Fibroblast of skin of left biceps (primary cell): ENCODE measurements around the gene DPF1.
"Not testable (repeated sequence)": the region's sequence is repeated elsewhere in the genome, so short reads cannot be mapped to it uniquely, and the experiment has no call there.

ENCODE experiments used
- DNase-seq, 2 experiments: peaks; one replicate each; pipeline ENCODE4 v3.0.0-alpha.2; 2013; ENCODE audit warnings: low read depth in 2 of 2

The DPF1 gene

GRCh38 chr19:38224014-38224862 is at the start of gene DPF1:
Gene DPF1 (minus strand): TSS chr19:38224222. CDS start chr19:38224142, 80 bp downstream.
- no peak for DNase-seq

- no peak for DNase-seq
These were observed 49.5 kb upstream of the DPF1 start for GRCh38 chr19:38273499-38273898.

DNA sequence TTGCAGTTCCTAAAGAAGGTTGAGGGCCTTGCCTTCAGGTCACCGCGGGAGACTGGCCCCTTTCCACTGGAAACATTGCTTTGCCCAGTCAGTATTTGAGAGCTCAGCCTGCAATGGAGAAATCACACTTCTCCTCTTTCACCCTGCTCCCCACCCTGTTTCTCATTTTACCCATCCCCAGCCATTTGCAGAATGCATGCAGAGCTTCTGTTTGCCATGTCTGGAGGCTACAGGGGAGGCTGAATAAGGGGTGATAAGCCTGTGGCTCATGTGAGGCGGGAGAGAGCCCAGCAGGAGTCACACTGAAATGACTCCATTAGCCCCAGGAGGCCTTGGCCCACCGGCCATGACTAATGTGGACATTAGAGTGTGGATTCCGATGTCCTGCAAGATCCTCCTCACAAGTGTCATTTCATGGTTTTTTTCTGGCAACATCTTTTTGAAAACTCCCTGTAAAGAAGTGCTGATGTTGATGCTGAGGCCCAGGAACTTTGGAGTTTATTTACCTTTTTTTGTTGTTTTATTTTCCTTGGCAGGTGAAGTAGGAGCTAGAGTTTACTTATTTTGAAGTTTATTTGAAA is 46.7 kb upstream of the DPF1 start:
- DNase-seq: no peak

- DNase-seq: no peak
These were observed 44.5 kb upstream of the DPF1 start for GRCh38 chr19:38268539-38268938.

DNA sequence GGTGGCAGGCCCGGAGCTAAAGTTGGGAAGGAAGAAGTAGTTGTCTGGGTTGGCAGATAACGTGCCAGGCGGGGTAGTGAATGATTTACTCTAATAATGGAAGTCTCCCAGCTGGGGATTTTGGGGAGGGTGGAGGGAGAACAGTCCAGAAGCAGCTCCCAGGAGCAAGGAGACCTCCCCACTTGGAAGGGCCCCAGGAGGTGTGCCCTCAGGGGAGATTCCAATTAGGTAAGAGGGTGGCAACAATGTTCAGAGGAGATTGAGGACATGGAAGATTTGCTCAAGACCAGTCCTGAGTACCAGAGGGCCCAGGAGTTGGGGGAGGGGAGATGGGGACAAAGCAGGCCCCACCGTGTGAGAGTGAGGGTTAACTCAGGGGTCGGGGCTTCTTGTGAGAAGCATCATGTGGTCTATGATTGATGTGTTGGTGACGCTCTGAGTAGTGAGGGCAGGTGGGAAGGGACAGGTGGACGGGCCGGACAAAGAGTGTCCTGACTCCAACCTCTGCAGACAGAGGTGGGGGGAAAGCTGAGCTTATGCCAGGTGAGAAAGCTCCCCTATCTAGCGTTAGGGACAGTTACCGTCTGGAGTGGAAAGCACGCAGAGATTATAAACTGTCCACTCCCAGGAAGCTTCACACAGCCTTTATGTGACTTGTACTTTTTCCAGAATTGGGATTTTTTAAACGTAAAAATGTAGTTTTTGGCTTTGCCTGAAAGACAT is 43.9 kb upstream of the DPF1 start:
- DNase-seq: no peak

GRCh38 chr19:38266981-38267597 is 43.1 kb upstream of the DPF1 start:
- DNase-seq: no peak

GRCh38 chr19:38265921-38266429 is 42.0 kb upstream of the DPF1 start:
- DNase-seq: no peak

DNA sequence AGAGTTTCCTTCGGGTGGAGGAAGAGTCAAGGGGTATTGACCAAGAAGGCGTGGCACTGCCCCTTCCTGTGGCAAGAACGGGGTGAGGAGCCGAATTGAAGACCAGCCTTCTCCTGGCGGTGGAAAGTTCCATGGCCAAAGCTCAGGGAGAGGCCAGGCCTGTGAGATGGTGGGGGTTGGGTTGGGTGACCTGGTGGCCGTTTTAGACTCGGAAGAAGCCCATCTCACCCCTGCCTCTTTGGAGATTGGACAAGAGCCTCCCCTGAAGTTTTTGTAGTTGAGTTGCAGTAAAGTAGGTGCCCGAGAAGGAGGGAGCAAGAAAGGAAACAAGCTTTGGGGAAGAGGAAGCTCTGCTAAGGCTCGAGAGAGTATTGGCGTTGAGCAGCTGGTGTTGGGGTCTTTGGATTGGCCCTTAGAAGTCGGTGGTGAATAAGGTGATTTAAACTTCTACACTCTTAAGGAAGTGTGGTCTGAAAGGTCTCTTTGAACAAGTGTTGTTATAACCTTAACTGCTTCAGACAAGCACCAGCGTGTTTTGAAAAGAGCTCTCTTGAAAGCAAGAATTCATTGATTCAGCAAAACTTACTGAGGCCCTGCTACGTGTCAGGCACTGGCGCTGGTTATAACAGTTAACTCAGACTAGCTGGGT is 41.3 kb upstream of the DPF1 start:
- DNase-seq: no peak

- no peak for DNase-seq
These were observed 40.6 kb upstream of the DPF1 start, which contains the start of gene SPINT2 for GRCh38 chr19:38264486-38265212. Gene SPINT2 (plus strand): TSS chr19:38264573. CDS start chr19:38264893, 320 bp downstream.

GRCh38 chr19:38263689-38264485 is 39.9 kb upstream of the DPF1 start:
- no peak for DNase-seq

GRCh38 chr19:38262585-38263268 is 38.7 kb upstream of the DPF1 start:
- no peak for DNase-seq

- DNase-seq: not testable (repeated sequence)
These were observed 37.9 kb upstream of the DPF1 start for GRCh38 chr19:38261942-38262341.

GRCh38 chr19:38255383-38256014 is 31.5 kb upstream of the DPF1 start:
- DNase-seq: no peak

GRCh38 chr19:38253788-38254187 is 29.8 kb upstream of the DPF1 start:
- no peak for DNase-seq

DNA sequence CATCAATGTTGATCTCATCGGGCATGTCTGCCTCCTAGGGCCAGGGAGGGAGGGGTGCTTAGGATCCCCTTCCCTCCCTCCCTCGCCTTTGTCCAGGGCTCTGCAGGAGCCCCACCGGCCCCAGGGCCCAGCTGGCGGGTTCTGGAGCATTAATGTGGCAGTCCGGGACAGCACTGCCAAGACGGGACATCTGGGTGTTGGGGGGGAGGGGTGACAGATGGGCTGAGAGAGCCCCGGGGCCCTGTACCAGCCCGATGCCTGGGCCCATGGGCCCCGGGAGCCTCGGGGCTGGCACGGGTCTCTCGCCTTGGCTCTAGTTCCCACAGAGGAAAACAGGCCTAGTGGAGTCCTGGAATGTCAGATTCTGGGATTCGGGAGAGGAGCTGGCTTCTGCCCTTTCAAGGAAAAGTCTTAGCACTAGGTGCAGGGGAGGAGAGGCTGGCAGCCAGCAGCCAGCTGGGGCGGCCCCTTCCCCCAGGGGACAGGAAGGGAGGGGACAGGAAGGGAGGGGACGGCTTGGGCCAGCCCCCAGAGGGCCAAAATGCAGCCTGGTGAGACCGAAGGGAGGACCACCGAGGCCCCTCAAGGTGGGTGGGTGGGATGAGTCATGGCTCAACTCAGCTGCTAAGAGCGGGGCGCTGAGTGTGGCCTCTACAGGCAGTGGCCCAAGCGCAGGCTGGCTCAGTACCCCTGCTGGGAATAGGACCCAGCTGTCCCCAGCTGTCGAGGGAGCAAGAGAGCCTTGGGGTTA is 29.1 kb upstream of the DPF1 start:
- no peak for DNase-seq

DNA sequence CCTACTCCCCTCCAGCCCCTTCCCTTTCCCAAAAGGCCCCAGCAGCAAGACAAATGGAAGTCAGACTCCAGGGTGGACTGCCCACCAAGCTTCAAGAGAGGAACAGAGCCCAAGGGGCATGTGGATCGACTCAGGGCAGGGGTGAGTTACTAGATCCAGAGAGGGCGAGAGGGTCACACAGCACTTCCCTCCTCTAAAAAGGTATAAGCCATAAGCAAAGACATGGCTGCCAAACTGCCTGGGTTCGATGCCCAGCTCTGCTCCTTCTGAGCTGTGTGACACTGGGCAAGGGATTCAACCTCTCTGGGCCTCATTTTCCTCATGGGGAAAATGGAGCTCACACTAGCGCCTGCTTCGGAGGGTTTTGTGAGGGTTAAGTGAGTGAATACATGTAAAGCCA is 28.4 kb upstream of the DPF1 start:
- no peak for DNase-seq

- no peak for DNase-seq
These were observed 27.6 kb upstream of the DPF1 start for GRCh38 chr19:38251564-38252051.
